ENCODE measurements around the gene SLAIN2. TPM values are rescaled to one million over a fixed set of nuclear protein-coding genes. Genes with fewer than 3 reads are reported as not detected.

SLAIN2 gene
- total RNA-seq, 1 experiment from 2014 or later, result 30.8 TPM

GRCh38 chr4:48315728-48316630 lies 25.4 kb upstream of the SLAIN2 start:
- Histone ChIP-seq H3K4me2 (ENCODE audit: insufficient read depth, insufficient read length, low read length) (no peak overlapping the region), H3K27ac (ENCODE audit: insufficient read length, low read depth, low read length) (no peak overlapping the region), H2AK5ac (ENCODE audit: insufficient read length, low read length) (no peak overlapping the region), H4K20me1 (ENCODE audit: control insufficient read depth, insufficient read depth, insufficient read length) (no peaks in the 10 kb centered on the region), H3K9me3 (ENCODE audit: control insufficient read depth, low read depth, low read length) (no peaks in the 10 kb centered on the region), H4K5ac (ENCODE audit: insufficient read length, low read depth, low read length) (no peak overlapping the region), H3K23me2 (ENCODE audit: insufficient read length, low read depth, low read length, poor library complexity, severe bottlenecking) (no peaks in the 10 kb centered on the region), H3T11ph (ENCODE audit: low read length) (no peak overlapping the region), H3K14ac (ENCODE audit: insufficient read depth, low read length) (no peak overlapping the region), H3K4ac (ENCODE audit: low read depth, low read length) (no peak overlapping the region), H3K79me1 (ENCODE audit: insufficient read depth, low read depth, low read length, poor library complexity, severe bottlenecking) (no peaks in the 10 kb centered on the region), H3K18ac (ENCODE audit: insufficient read length, low read depth, low read length) (no peak overlapping the region), H2BK120ac (ENCODE audit: low read depth, low read length, poor library complexity, severe bottlenecking) (no peak overlapping the region), H3K79me2 (ENCODE audit: insufficient read depth, low read length) (no peaks in the 10 kb centered on the region), H2BK15ac (ENCODE audit: low read depth, low read length) (no peak overlapping the region), H2AFZ (ENCODE audit: low read length) (no peak overlapping the region), H3K23ac (ENCODE audit: insufficient read length, low read depth, low read length) (no peak overlapping the region), H4K8ac (replicated peaks; ENCODE audit: insufficient read length, low read depth, low read length) (no peak overlapping the region), H2BK12ac (ENCODE audit: insufficient read length, low read depth, low read length) (no peak overlapping the region), H2BK20ac (ENCODE audit: low read depth, low read length, poor library complexity, severe bottlenecking) (no peak overlapping the region), H4K91ac (ENCODE audit: insufficient read length, low read depth, low read length) (no peak overlapping the region), H2BK5ac (ENCODE audit: insufficient read length, low read length) (no peak overlapping the region), H3K56ac (ENCODE audit: insufficient read length, low read depth, low read length) (no peak overlapping the region), H3K4me1 (ENCODE audit: insufficient read depth, low read length) (no peaks in the 10 kb centered on the region), H3K9ac (ENCODE audit: extremely low read depth, insufficient read length, low read length) (no peak overlapping the region), H3K27me3 (ENCODE audit: insufficient read depth, low read length) (no peaks in the 10 kb centered on the region)
- no peak overlapping the region; a peak in 1 of 7 replicates for H3K27ac Mint-ChIP-seq
- DNase-seq, result peak; percentile 36
- no peaks in the 10 kb centered on the region; the same call in 1 of the 2 replicates for H3K27me3 Mint-ChIP-seq (ENCODE audit: low read depth)
- peaks cover 0 to 2% of the 10 kb centered on the region in 2 experiments; a peak in 2 of 4 replicates for H3K4me1 Mint-ChIP-seq
- H3K4me3 Mint-ChIP-seq, result no peak overlapping the region
- no peaks in the 10 kb centered on the region; a peak in 1 of 7 replicates for H3K36me3 Mint-ChIP-seq (ENCODE audit: insufficient read depth in 1 of 3, low read depth in 3 of 3)
- no CpG with 5 or more reads among the region's 7 CpGs for WGBS (ENCODE audit: extremely low coverage, insufficient read length, low lambda C conversion rate)
- peaks cover 0 to 2% of the 10 kb centered on the region in 2 experiments; a peak in 2 of 5 replicates for H3K9me3 Mint-ChIP-seq
- TF ChIP-seq CTCF (conservative IDR thresholded peaks at IDR 0.05), result peak; percentile 80

Measured in H9 (cell line).